Kidney tubule cell (primary cell): ENCODE results near the gene FIP1L1.
A peak's percentile ranks its signal among the peaks of the same experiment; 100 is the strongest.
"Not testable (repeated sequence)": the region's sequence is repeated elsewhere in the genome, so short reads cannot be mapped to it uniquely, and the experiment has no call there.

Source experiments
- DNase-seq: peaks from one replicate; pipeline ENCODE4 v3.0.0-alpha.2; 2018; ENCODE audit warnings: low spot score

FIP1L1 gene

GRCh38 chr4:53376900-53377299 lies 541 bp upstream of the FIP1L1 start:
- no peak for DNase-seq

- DNase-seq = no peak
Observed at GRCh38 chr4:53378171-53378482, 686 bp downstream of the FIP1L1 start.

GRCh38 chr4:53380221-53380620 lies 2.8 kb downstream of the FIP1L1 start:
- no peak for DNase-seq

- not testable (repeated sequence) for DNase-seq
Observed at GRCh38 chr4:53409479-53409878, 32.0 kb downstream of the FIP1L1 start.

GRCh38 chr4:53419208-53419607 lies 41.8 kb downstream of the FIP1L1 start:
- DNase-seq = no peak

- DNase-seq = no peak
Observed at GRCh38 chr4:53421791-53422190, 44.4 kb downstream of the FIP1L1 start.

- DNase-seq = no peak
Observed at GRCh38 chr4:53422367-53422766, 44.9 kb downstream of the FIP1L1 start.

GRCh38 chr4:53424280-53424679 lies 46.8 kb downstream of the FIP1L1 start:
- no peak for DNase-seq

GRCh38 chr4:53427366-53427765 lies 49.9 kb downstream of the FIP1L1 start:
- DNase-seq = no peak

GRCh38 chr4:53431052-53431451 lies 53.6 kb downstream of the FIP1L1 start:
- DNase-seq = no peak

GRCh38 chr4:53432528-53433424 lies 55.3 kb downstream of the FIP1L1 start:
- no peak for DNase-seq

GRCh38 chr4:53436251-53436650 lies 58.8 kb downstream of the FIP1L1 start:
- DNase-seq = no peak

- no peak for DNase-seq
Observed at GRCh38 chr4:53441564-53441963, 64.1 kb downstream of the FIP1L1 start.

GRCh38 chr4:53444954-53445353 lies 67.5 kb downstream of the FIP1L1 start:
- no peak for DNase-seq

GRCh38 chr4:53450773-53451172 lies 73.3 kb downstream of the FIP1L1 start:
- peak; percentile 43 for DNase-seq

- DNase-seq = no peak
Observed at GRCh38 chr4:53453385-53453784, 75.9 kb downstream of the FIP1L1 start.

GRCh38 chr4:53455766-53456165 lies 78.3 kb downstream of the FIP1L1 start:
- no peak for DNase-seq

GRCh38 chr4:53456178-53456577 lies 78.7 kb downstream of the FIP1L1 start:
- DNase-seq = no peak

GRCh38 chr4:53459548-53459947 lies 82.1 kb downstream of the FIP1L1 start:
- DNase-seq = peak; percentile 52

- DNase-seq = no peak
Observed at GRCh38 chr4:53461244-53461643, 83.8 kb downstream of the FIP1L1 start.

- no peak for DNase-seq
Observed at GRCh38 chr4:53463340-53463739, 85.9 kb downstream of the FIP1L1 start.

GRCh38 chr4:53465281-53465680 lies 87.8 kb downstream of the FIP1L1 start:
- no peak for DNase-seq

- no peak for DNase-seq
Observed at GRCh38 chr4:53465891-53466290, 88.5 kb downstream of the FIP1L1 start.

GRCh38 chr4:53466576-53466975 lies 89.1 kb downstream of the FIP1L1 start:
- DNase-seq = not testable (repeated sequence)
